Measurements from ENCODE around the gene CNPPD1.

Gene CNPPD1

DNA sequence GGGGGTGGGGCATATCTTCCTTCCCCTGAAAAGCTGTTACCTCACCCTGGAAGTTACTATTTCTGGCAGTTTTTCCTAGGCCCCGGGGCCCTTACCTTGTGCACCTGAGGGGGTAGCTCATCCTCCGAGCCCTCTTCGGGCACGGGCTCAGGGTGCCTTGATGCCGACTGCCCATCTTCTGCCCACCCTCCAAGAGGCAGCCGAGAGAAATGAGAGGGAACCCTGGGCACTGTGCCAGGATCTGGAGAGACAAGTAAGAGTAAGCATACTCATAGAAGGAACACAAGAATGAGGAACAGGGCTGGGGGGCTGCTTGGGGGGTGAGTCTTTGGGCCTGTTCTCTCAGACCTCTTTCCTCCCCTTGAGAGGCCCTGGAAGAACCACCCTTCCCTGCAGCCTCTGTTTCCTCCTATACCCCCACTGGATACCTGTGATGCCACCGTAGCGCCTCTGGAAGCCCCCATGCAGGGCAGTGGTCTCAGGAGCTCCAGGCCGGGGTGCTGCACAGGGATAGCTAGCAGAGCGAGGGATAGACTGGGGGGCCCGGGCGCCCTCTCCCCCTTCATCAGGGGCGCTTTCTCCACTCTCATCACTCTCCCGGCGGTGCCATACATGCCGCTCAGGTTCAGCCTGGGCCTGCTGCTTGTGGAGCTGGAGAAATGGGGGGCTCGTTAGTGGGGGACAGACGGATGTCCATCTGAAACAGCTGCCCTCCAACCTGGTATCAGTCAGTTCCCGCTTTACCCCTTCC, 44.1 kb upstream of the CNPPD1 start:
- Histone ChIP-seq H3K27me3 (ENCODE audit: control insufficient read depth, insufficient read depth, low read length) (no peaks in the 10 kb centered on the region), H3K4me2 (ENCODE audit: low read length) (no peak overlapping the region), H2AFZ (no peak overlapping the region), H3K4me1 (peaks cover 12% of the 10 kb centered on the region), H3K9ac (no peak overlapping the region), H3K27ac (no peak overlapping the region), H3K9me3 (ENCODE audit: control insufficient read depth, low read length) (no peaks in the 10 kb centered on the region), H3K79me2 (no peaks in the 10 kb centered on the region), H3K36me3 (ENCODE audit: control insufficient read depth, insufficient read depth, low read length) (no peaks in the 10 kb centered on the region), H3K4me3 (ENCODE audit: low read depth, low read length) (no peak overlapping the region)
- TF ChIP-seq, protein P1, sequence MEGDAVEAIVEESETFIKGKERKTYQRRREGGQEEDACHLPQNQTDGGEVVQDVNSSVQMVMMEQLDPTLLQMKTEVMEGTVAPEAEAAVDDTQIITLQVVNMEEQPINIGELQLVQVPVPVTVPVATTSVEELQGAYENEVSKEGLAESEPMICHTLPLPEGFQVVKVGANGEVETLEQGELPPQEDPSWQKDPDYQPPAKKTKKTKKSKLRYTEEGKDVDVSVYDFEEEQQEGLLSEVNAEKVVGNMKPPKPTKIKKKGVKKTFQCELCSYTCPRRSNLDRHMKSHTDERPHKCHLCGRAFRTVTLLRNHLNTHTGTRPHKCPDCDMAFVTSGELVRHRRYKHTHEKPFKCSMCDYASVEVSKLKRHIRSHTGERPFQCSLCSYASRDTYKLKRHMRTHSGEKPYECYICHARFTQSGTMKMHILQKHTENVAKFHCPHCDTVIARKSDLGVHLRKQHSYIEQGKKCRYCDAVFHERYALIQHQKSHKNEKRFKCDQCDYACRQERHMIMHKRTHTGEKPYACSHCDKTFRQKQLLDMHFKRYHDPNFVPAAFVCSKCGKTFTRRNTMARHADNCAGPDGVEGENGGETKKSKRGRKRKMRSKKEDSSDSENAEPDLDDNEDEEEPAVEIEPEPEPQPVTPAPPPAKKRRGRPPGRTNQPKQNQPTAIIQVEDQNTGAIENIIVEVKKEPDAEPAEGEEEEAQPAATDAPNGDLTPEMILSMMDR (IDR thresholded peaks at IDR 0.05): no peak

DNA sequence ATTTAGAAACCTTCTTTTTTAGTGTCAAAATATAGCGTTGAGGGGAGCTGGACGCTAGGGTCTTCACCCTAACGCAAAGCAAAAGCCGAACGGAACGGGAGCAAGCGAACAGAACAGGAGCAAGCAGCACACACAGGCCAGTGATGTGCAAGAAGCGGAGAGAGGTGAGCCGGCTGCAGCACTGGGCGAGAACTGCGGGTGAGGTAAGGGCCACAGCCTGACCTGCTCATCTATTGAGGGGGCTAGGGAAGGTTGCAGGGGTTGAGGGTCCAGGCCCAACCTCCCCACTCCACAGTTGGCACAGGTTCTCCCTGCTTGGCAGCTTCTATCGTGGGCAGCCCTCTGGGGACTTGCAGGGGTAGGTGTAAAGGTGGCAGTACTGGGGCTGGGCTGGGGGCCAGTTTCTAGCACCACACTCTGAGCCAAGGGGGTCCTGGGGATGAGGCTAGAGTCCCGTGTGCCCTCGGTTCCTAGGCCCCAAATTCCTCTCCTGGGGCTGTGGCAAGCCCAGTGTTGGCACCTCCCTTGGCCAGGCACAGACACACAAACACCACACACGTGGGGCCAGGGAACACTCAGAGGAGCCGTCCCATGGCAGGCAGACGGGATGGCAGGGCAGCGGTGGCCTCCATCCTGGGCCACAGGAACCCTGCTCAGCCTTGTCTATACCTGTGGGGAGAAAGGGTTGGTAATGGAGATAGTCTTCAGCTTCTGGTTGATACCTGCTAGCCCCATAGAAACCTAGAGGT, 43.2 kb upstream of the CNPPD1 start:
- Histone ChIP-seq H3K9ac (no peak overlapping the region), H3K36me3 (ENCODE audit: control insufficient read depth, insufficient read depth, low read length) (no peaks in the 10 kb centered on the region), H3K4me3 (ENCODE audit: low read depth, low read length) (no peak overlapping the region), H3K79me2 (no peaks in the 10 kb centered on the region), H3K4me1 (peaks cover 12% of the 10 kb centered on the region), H3K4me2 (ENCODE audit: low read length) (no peak overlapping the region), H2AFZ (no peak overlapping the region), H3K9me3 (ENCODE audit: control insufficient read depth, low read length) (no peaks in the 10 kb centered on the region), H3K27ac (no peak overlapping the region), H3K27me3 (ENCODE audit: control insufficient read depth, insufficient read depth, low read length) (no peaks in the 10 kb centered on the region)
- TF ChIP-seq, protein P1 (IDR thresholded peaks at IDR 0.05): no peak

DNA sequence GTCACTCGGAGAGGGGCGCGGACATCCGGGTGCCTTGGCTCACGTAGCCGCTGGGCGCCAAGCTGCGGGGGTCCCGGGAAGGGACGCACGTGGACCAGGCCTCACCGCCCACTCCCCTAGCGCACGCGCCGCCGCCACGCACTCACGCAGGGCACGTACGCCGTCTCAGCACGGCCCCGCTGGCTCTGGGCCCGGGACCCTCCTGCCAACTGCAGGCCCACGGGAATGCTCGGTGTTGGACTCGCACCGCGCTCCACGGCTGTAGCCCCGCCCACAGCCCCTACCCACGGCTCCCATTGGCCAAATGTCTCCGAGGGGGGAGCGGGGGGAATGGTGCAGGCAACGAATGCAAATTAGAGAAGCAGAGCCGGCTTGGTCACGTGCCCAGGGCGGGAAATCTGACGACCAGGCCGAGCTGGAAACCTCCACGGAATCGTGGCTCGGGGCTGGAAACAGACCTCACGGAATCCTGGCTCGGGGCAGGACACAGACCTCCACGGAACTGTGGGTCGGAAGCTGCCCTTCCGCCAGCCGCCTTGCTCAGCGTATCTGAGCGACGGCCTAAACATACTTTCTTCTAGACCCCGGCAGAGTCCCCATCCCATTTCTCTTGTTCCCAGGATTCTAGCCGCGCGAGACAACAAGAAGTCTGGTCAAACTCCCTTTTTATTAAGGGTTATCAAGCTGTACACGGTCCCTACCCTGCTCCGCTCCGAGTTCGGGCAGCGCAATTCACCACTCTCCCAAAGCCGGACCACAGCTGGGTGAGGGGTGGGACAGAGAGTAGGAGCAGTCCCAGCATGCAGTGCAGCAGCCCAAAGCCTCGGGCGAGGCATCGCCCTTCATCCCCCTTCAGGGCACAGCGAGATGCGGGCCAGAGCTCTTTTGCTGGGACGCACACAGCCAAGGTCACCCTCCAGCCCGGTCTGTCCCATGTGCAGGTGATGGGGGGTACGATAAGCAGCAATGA, 42.3 kb upstream of the CNPPD1 start, which contains the start of gene ABCB6:
Gene ABCB6, minus strand, starts transcription at position 227 of the 970 bp plus-strand sequence. CDS start 285 bp downstream, outside the sequence.
- peak within 1 kb of the TSS; percentile 86 for H2AFZ ChIP-seq
- peak within 1 kb of the TSS; percentile 83 for H3K27ac ChIP-seq
- TF ChIP-seq, protein P1 (IDR thresholded peaks at IDR 0.05): no peak
- H3K9ac ChIP-seq: peak within 1 kb of the TSS; percentile 24
- peaks cover 12% of the 10 kb centered on the region for H3K4me1 ChIP-seq
- no peaks in the 10 kb centered on the region for H3K9me3 ChIP-seq (ENCODE audit: control insufficient read depth, low read length)
- peak within 1 kb of the TSS; percentile 66 for H3K4me3 ChIP-seq (ENCODE audit: low read depth, low read length)
- H3K4me2 ChIP-seq (ENCODE audit: low read length): peak within 1 kb of the TSS; percentile 91
- H3K27me3 ChIP-seq (ENCODE audit: control insufficient read depth, insufficient read depth, low read length): no peaks in the 10 kb centered on the region
- no peaks in the 10 kb centered on the region for H3K36me3 ChIP-seq (ENCODE audit: control insufficient read depth, insufficient read depth, low read length)
- H3K79me2 ChIP-seq: no peaks in the 10 kb centered on the region

DNA sequence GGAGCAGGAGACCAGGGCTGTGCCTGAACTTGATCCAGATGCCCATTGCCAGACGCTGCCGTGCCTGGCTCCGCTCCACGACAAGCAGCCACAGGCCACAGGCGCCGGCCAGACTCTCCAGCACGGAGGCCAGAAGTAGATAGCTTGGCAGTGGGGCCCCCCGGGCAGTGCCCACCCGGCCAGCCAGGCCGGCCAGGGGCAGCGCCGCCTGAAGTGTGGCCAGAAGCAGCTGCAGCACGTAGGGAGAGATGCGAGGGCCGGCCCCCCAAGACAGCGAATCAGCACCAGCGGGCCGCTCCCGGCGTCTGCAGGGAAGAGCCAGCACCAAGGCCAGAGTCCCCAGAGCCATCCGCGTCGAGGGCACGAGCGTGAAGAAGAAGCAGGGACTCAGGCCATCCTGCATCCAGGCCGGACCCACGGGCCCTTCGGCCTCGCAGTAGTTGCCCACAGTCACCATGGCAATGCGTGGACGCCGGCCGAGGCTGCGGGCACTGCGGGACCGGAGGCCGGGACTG, 41.5 kb upstream of the CNPPD1 start:
- H3K79me2 ChIP-seq: no peaks in the 10 kb centered on the region
- peak overlapping the region; percentile 86 for H2AFZ ChIP-seq
- peak overlapping the region; percentile 66 for H3K4me3 ChIP-seq (ENCODE audit: low read depth, low read length)
- H3K9ac ChIP-seq: peak overlapping the region; percentile 24
- no peaks in the 10 kb centered on the region for H3K27me3 ChIP-seq (ENCODE audit: control insufficient read depth, insufficient read depth, low read length)
- H3K4me1 ChIP-seq: peaks cover 12% of the 10 kb centered on the region
- peak overlapping the region; percentile 91 for H3K4me2 ChIP-seq (ENCODE audit: low read length)
- TF ChIP-seq, protein P1 (IDR thresholded peaks at IDR 0.05): no peak
- H3K27ac ChIP-seq: peak overlapping the region; percentile 83
- no peaks in the 10 kb centered on the region for H3K36me3 ChIP-seq (ENCODE audit: control insufficient read depth, insufficient read depth, low read length)
- no peaks in the 10 kb centered on the region for H3K9me3 ChIP-seq (ENCODE audit: control insufficient read depth, low read length)

Measured in parathyroid adenoma (tissue), 2 donors.